Measurements from ENCODE around the gene PXT1. TPM values are rescaled to one million over a fixed set of nuclear protein-coding genes. Genes with fewer than 3 reads are reported as not detected.

Gene PXT1
- total and polyA plus RNA-seq, 9 of the 15 experiments (the other 6 are each of a cell fraction or from before 2014, with no cell fraction given): 0.09 to 0.11 (median 0.10) TPM; not detected in 5

DNA sequence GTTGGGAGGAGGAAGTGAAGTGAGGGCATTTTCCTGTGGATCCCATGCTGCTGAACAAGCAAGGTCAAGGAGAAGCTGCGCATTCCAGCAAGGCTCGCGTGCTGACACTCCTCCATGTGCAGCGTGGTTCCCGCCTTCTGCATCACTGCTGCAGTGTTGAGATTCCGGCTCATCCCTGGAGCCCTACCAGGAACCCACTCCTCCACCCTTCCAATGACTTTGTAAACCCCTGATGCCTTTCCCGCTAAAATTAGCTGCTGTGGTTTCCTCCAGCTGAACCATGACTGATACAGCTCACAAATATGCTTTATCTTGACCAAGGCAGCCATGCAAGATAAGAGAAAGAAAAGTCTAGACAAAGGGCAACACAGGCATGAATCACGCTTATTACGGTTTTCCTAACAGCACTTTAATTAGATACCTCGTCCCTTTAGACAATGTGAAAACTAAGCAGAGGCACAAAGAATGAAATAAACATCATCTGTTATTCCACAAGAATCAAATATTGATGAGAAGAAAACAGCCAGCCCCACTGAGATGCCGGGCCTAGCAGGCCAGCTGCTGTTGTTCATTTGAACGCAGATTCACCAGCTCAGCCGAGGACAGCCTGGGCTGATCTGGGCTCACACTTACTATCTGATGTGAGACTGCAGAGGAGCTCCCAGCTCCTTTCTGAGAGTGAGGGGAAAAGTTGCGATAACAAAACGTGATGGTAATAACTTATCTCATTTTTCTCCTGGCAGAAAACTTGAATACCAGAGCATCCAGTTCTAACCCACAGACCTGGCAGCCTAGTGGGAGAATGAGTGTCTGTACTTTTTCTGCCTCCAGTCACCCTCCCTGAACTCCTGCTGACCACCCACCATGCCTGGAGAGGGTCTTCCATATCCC is 91.7 kb downstream of the PXT1 start (continued):
- TF ChIP-seq HMGN3 (IDR thresholded peaks at IDR 0.05; ENCODE audit: borderline replicate concordance, extremely low read depth, insufficient read length, low read depth, low read length) (peak; percentile 68), MTA1 (IDR thresholded peaks at IDR 0.05; ENCODE audit: borderline replicate concordance) (peak; percentile 89), ZBED1 (IDR thresholded peaks at IDR 0.05) (peak; percentile 94), PTRF (tag; IDR thresholded peaks at IDR 0.05) (no peak), ZNF699 (CRISPR knock-in tag; IDR thresholded peaks at IDR 0.05; ENCODE audit: insufficient replicate concordance) (no peak), MCM7 (IDR thresholded peaks at IDR 0.05) (no peak), SMAD2 (IDR thresholded peaks at IDR 0.05; ENCODE audit: low read depth, low read length) (no peak), ZNF354B (CRISPR knock-in tag; IDR thresholded peaks at IDR 0.05) (peak; percentile 41; the same call in 1 of the 2 replicates), CREBBP (IDR thresholded peaks at IDR 0.05; ENCODE audit: low read depth, low read length) (no peak), ZNF24 (IDR thresholded peaks at IDR 0.05) (peak; percentile 71), MAFK (IDR thresholded peaks at IDR 0.05; ENCODE audit: low read length) (no peak), BMI1 (IDR thresholded peaks at IDR 0.05; ENCODE audit: low read length) (no peak), PYGO2 (tag; IDR thresholded peaks at IDR 0.05) (0 out of 2 replicates have a peak, but pooled peaks have one; percentile 10), TEAD4 (IDR thresholded peaks at IDR 0.05; ENCODE audit: low read length) (peak; percentile 97), TEAD4 (CRISPR knock-in tag; IDR thresholded peaks at IDR 0.05; ENCODE audit: borderline replicate concordance) (no peak), NR2F6 (CRISPR knock-in tag; IDR thresholded peaks at IDR 0.05) (no peak; the same call in 1 of the 2 replicates), RBBP5 (IDR thresholded peaks at IDR 0.05; ENCODE audit: borderline replicate concordance, insufficient read depth, low read length, poor library complexity, severe bottlenecking) (no peak), KHSRP (IDR thresholded peaks at IDR 0.05) (peak; percentile 47; the same call in 1 of the 2 replicates), PHF20 (IDR thresholded peaks at IDR 0.05; ENCODE audit: partially characterized antibody) (no peak), GABPA (tag; conservative IDR thresholded peaks at IDR 0.05; ENCODE audit: low read depth) (peak; percentile 43), RBM25 (IDR thresholded peaks at IDR 0.05; ENCODE audit: low read depth, low read length, severe bottlenecking) (no peak), KDM4B (IDR thresholded peaks at IDR 0.05; ENCODE audit: borderline replicate concordance in 2 of 2, low read depth in 1 of 2) (no peak), ESRRB (CRISPR knock-in tag; IDR thresholded peaks at IDR 0.05; ENCODE audit: borderline replicate concordance) (no peak), CBFA2T3 (IDR thresholded peaks at IDR 0.05) (peak; percentile 97), KAT7 (CRISPR knock-in tag; IDR thresholded peaks at IDR 0.05; ENCODE audit: borderline replicate concordance) (no peak), ZNF644 (tag; IDR thresholded peaks at IDR 0.05; ENCODE audit: low read depth) (peak; percentile 87), SREBF2 (CRISPR knock-in tag; IDR thresholded peaks at IDR 0.05) (no peak)
- TF ChIP-seq, protein P1, sequence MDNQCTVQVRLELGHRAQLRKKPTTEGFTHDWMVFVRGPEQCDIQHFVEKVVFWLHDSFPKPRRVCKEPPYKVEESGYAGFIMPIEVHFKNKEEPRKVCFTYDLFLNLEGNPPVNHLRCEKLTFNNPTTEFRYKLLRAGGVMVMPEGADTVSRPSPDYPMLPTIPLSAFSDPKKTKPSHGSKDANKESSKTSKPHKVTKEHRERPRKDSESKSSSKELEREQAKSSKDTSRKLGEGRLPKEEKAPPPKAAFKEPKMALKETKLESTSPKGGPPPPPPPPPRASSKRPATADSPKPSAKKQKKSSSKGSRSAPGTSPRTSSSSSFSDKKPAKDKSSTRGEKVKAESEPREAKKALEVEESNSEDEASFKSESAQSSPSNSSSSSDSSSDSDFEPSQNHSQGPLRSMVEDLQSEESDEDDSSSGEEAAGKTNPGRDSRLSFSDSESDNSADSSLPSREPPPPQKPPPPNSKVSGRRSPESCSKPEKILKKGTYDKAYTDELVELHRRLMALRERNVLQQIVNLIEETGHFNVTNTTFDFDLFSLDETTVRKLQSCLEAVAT (IDR thresholded peaks at IDR 0.05): peak; percentile 47 to 96; a peak in 2 of 4 replicates
